Activated naive CD4-positive, alpha-beta T cell treated with anti-CD3 and anti-CD28 coated beads, Interleukin-2, amount 50 U/mL, for 24 hours (primary cell): ENCODE results near the gene UBE2L5.

Experiments
- H3K27ac Mint-ChIP-seq: one replicate; pipeline ENCODE4 v1.8.0; 2021; ENCODE audit warnings: mild to moderate bottlenecking, mixed read lengths
- H3K27me3 Mint-ChIP-seq: one replicate; pipeline ENCODE4 v1.8.0; 2021; ENCODE audit warnings: mixed read lengths
- H3K36me3 Mint-ChIP-seq: one replicate; pipeline ENCODE4 v1.8.0; 2021; ENCODE audit warnings: mixed read lengths
- H3K4me1 Mint-ChIP-seq: one replicate; pipeline ENCODE4 v1.8.0; 2021; ENCODE audit warnings: mixed read lengths
- H3K4me3 Mint-ChIP-seq: one replicate; pipeline ENCODE4 v1.8.0; 2021; ENCODE audit warnings: mild to moderate bottlenecking, mixed read lengths
- H3K9me3 Mint-ChIP-seq: one replicate; pipeline ENCODE4 v1.8.0; 2021; ENCODE audit warnings: mixed read lengths

UBE2L5 gene

GRCh38 chr13:30466841-30467252 is 44.6 kb downstream of the UBE2L5 start:
- no peaks in the 10 kb centered on the region for H3K9me3 Mint-ChIP-seq

GRCh38 chr13:30473675-30474074 is 51.4 kb downstream of the UBE2L5 start:
- H3K27me3 Mint-ChIP-seq = no peaks in the 10 kb centered on the region

More at GRCh38 chr13:30466841-30467252, 44.6 kb downstream of the UBE2L5 start:
- Mint-ChIP-seq H3K36me3 (peaks cover 11% of the 10 kb centered on the region), H3K27ac (no peak overlapping the region), H3K27me3 (no peaks in the 10 kb centered on the region), H3K4me1 (peaks cover 23% of the 10 kb centered on the region), H3K4me3 (no peak overlapping the region)

GRCh38 chr13:30477346-30478195 is 55.3 kb downstream of the UBE2L5 start:
- H3K4me1 Mint-ChIP-seq = no peaks in the 10 kb centered on the region
- H3K27me3 Mint-ChIP-seq = no peaks in the 10 kb centered on the region
- H3K4me3 Mint-ChIP-seq = no peak overlapping the region
- H3K9me3 Mint-ChIP-seq = no peaks in the 10 kb centered on the region
- H3K36me3 Mint-ChIP-seq = no peaks in the 10 kb centered on the region
- no peak overlapping the region for H3K27ac Mint-ChIP-seq

More at GRCh38 chr13:30473675-30474074, 51.4 kb downstream of the UBE2L5 start:
- Mint-ChIP-seq H3K9me3 (no peaks in the 10 kb centered on the region), H3K4me3 (no peak overlapping the region), H3K27ac (no peak overlapping the region), H3K4me1 (no peaks in the 10 kb centered on the region), H3K36me3 (no peaks in the 10 kb centered on the region)
